SK-N-SH treated with all-trans-retinoic acid at 6 μM for 48 hours (cell line): ENCODE results near the gene FNDC7.

Experiments used
- BACH2 ChIP-seq: fragments of 250-450 bp; sonication (Bioruptor Pico); IDR thresholded peaks from 2 replicates; pipeline ENCODE4 v1.9.0; 2021; ENCODE audit warnings: mild to moderate bottlenecking, borderline replicate concordance
- CREB5 ChIP-seq: fragments of 250-450 bp; sonication (Bioruptor Pico); IDR thresholded peaks from 2 replicates; pipeline ENCODE4 v1.5.1; 2020; ENCODE audit warnings: low read depth, mild to moderate bottlenecking, moderate library complexity
- ESRRG ChIP-seq: fragments of 250-450 bp; sonication (Bioruptor Pico); IDR thresholded peaks from 2 replicates; pipeline ENCODE4 v1.6.1; 2021; ENCODE audit warnings: mild to moderate bottlenecking
- PATZ1 ChIP-seq: fragments of 250-450 bp; sonication (Bioruptor Pico); IDR thresholded peaks from 2 replicates; pipeline ENCODE4 v1.8.0; 2020; ENCODE audit warnings: mild to moderate bottlenecking, moderate library complexity, borderline replicate concordance
- TCF4 ChIP-seq: fragments of 250-450 bp; sonication (Bioruptor Pico); IDR thresholded peaks from 2 replicates; pipeline ENCODE4 v1.8.0; 2021; ENCODE audit warnings: mild to moderate bottlenecking, moderate library complexity, borderline replicate concordance
- TOX ChIP-seq: fragments of 250-450 bp; sonication (Bioruptor Pico); IDR thresholded peaks from 2 replicates; pipeline ENCODE4 v1.8.0; 2021; ENCODE audit warnings: mild to moderate bottlenecking, moderate library complexity, borderline replicate concordance
- ZFP30 ChIP-seq: fragments of 450-650 bp; formaldehyde crosslinking; IDR thresholded peaks from 2 replicates; pipeline ENCODE4 v1.5.0; 2022; ENCODE audit warnings: mild to moderate bottlenecking, moderate library complexity
- ZNF565 ChIP-seq: fragments of 450-650 bp; formaldehyde crosslinking; conservative IDR thresholded peaks from 2 replicates; pipeline ENCODE4 v1.5.0; 2020; ENCODE audit warnings: low read depth, mild to moderate bottlenecking, moderate library complexity
- ZNF70 ChIP-seq: fragments of 450-650 bp; formaldehyde crosslinking; IDR thresholded peaks from 2 replicates; pipeline ENCODE4 v1.5.0; 2020; ENCODE audit warnings: mild to moderate bottlenecking, moderate library complexity

DNA sequence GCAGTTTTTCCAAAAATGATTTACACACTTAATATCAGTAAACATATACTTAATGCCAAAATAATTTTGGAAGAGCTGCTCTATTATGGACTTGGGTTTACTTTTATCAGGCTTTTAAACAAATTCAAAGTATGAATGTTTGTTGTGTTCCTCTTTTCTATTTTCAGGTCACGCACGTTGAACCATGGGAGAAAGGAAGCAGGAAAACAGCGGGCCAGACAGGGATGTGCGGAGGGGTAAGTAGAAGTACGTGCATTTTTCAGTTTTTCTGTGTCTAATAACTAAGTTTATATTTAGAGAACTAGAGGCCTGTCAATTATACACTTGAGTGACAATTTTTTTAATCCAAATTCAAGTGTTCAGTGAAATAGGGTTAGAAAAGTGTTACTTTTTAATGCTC is 17.2 kb upstream of the FNDC7 start:
- no peak for TF ChIP-seq ZNF70
- TF ChIP-seq ZNF565, result no peak
- no peak for TF ChIP-seq CREB5 (CRISPR knock-in tag)
- no peak for TF ChIP-seq BACH2 (CRISPR knock-in tag)
- no peak for TF ChIP-seq ESRRG
- TF ChIP-seq PATZ1 (CRISPR knock-in tag), result no peak
- no peak for TF ChIP-seq TCF4
- no peak for TF ChIP-seq ZFP30 (CRISPR knock-in tag)
- TF ChIP-seq TOX (CRISPR knock-in tag), result no peak
